Coronary artery (tissue), 2 donors: ENCODE results near the gene WDR59.

ENCODE experiments used
- DNase-seq: peaks from one replicate; pipeline ENCODE4 v3.0.0-alpha.2; 2017; ENCODE audit warnings: low spot score
- H3K27ac ChIP-seq, 2 donors: fragments of 200-600 bp; sonication (generic); one replicate each; pipeline ENCODE4 v1.5.1; 2016 to 2019
- H3K4me3 ChIP-seq: fragments of 200-600 bp; sonication (generic); 2 replicates; pipeline ENCODE4 v1.5.1; 2016; ENCODE audit warnings: mild to moderate bottlenecking, moderate library complexity
- CTCF ChIP-seq: fragments of 200-600 bp; sonication (generic); IDR thresholded peaks from one replicate; pipeline ENCODE4 v1.5.1; 2019; ENCODE audit warnings: antibody characterized with exemption

Gene WDR59

GRCh38 chr16:75025761-75026160 is 40.8 kb upstream of the WDR59 start:
- no peak for DNase-seq
- peak overlapping the region; percentile 85 to 90 for H3K27ac ChIP-seq
- no peak for TF ChIP-seq CTCF
- H3K4me3 ChIP-seq = peak overlapping the region; percentile 12

GRCh38 chr16:75024594-75024993 is 39.7 kb upstream of the WDR59 start:
- no peak overlapping the region for H3K27ac ChIP-seq
- no peak overlapping the region for H3K4me3 ChIP-seq
- TF ChIP-seq CTCF = no peak
- DNase-seq = no peak

GRCh38 chr16:75024182-75024581 is 39.3 kb upstream of the WDR59 start:
- no peak for DNase-seq
- Histone ChIP-seq H3K4me3 (no peak overlapping the region), H3K27ac (no peak overlapping the region)
- TF ChIP-seq CTCF = no peak

GRCh38 chr16:75023009-75023408 is 38.1 kb upstream of the WDR59 start:
- no peak for DNase-seq
- no peak for TF ChIP-seq CTCF
- Histone ChIP-seq H3K27ac (no peak overlapping the region), H3K4me3 (no peak overlapping the region)

GRCh38 chr16:75022567-75022966 is 37.6 kb upstream of the WDR59 start:
- no peak for DNase-seq
- no peak overlapping the region for H3K4me3 ChIP-seq
- H3K27ac ChIP-seq = no peak overlapping the region
- no peak for TF ChIP-seq CTCF

- H3K4me3 ChIP-seq = no peak overlapping the region
- no peak for DNase-seq
- no peak for TF ChIP-seq CTCF
- no peak overlapping the region for H3K27ac ChIP-seq
Observed at GRCh38 chr16:75021410-75021809, 36.5 kb upstream of the WDR59 start.

- no peak overlapping the region for H3K4me3 ChIP-seq
- no peak overlapping the region for H3K27ac ChIP-seq
- no peak for TF ChIP-seq CTCF
- no peak for DNase-seq
Observed at GRCh38 chr16:75019586-75019985, 34.7 kb upstream of the WDR59 start.
